Germinal center (tissue), 1 donor: Measurements from ENCODE around the gene RBM48.
"Not testable (repeated sequence)": the region's sequence is repeated elsewhere in the genome, so short reads cannot be mapped to it uniquely, and the experiment has no call there.

Experiments used
- DNase-seq: peaks from one replicate; pipeline ENCODE4 v3.0.0; 2012; ENCODE audit warnings: mixed read lengths, low spot score

RBM48 gene

GRCh38 chr7:92545116-92545515 is 16.5 kb downstream of the RBM48 start:
- DNase-seq = not testable (repeated sequence)

GRCh38 chr7:92546856-92547497 is 18.4 kb downstream of the RBM48 start:
- DNase-seq = no peak

- DNase-seq = no peak
Observed at GRCh38 chr7:92547579-92547978, 19.0 kb downstream of the RBM48 start.

GRCh38 chr7:92550194-92550593 is 21.6 kb downstream of the RBM48 start:
- no peak for DNase-seq

- no peak for DNase-seq
Observed at GRCh38 chr7:92557249-92557648, 28.7 kb downstream of the RBM48 start.

- DNase-seq = no peak
Observed at GRCh38 chr7:92557808-92558362, 29.3 kb downstream of the RBM48 start.

GRCh38 chr7:92560602-92561001 is 32.0 kb downstream of the RBM48 start:
- no peak for DNase-seq

GRCh38 chr7:92563345-92563744 is 34.8 kb downstream of the RBM48 start:
- no peak for DNase-seq

GRCh38 chr7:92567460-92567859 is 38.9 kb downstream of the RBM48 start:
- no peak for DNase-seq

GRCh38 chr7:92569137-92569536 is 40.5 kb downstream of the RBM48 start:
- DNase-seq = no peak

- DNase-seq = no peak
Observed at GRCh38 chr7:92576296-92576695, 47.7 kb downstream of the RBM48 start.

GRCh38 chr7:92582948-92583347 is 54.4 kb downstream of the RBM48 start:
- no peak for DNase-seq

GRCh38 chr7:92584953-92585352 is 56.4 kb downstream of the RBM48 start:
- DNase-seq = no peak

GRCh38 chr7:92586403-92586802 is 57.8 kb downstream of the RBM48 start:
- DNase-seq = no peak

GRCh38 chr7:92586841-92587240 is 58.2 kb downstream of the RBM48 start:
- no peak for DNase-seq
